Esophagus squamous epithelium (tissue), 4 donors: ENCODE data around the gene TLE1.

Experiments
- CTCF ChIP-seq, 6 experiments: fragments of 450-650 bp in 4 of 6; fragments of 200-600 bp in 2 of 6; sonication (generic) in 2 of 6; IDR thresholded peaks; one replicate each; pipeline ENCODE4 v1.5.1; 2016 to 2019; ENCODE audit warnings: antibody characterized with exemption in 6 of 6, mild to moderate bottlenecking in 4 of 6, moderate library complexity in 4 of 6
- POLR2A ChIP-seq, 4 donors: fragments of 450-650 bp; IDR thresholded peaks; one replicate each; pipeline ENCODE4 v1.6.1; 2017; ENCODE audit warnings: antibody characterized with exemption in 4 of 4, mild to moderate bottlenecking in 4 of 4, moderate library complexity in 3 of 4

- TF ChIP-seq POLR2A (IDR thresholded peaks at IDR 0.05) (no peak), CTCF (IDR thresholded peaks at IDR 0.05) (no peak)
Observed at GRCh38 chr9:81628897-81629296, 60.5 kb downstream of the TLE1 start.
